GM18868 (cell line): Measurements from ENCODE around the gene LAMA5.
"Not testable (repeated sequence)": the region's sequence is repeated elsewhere in the genome, so short reads cannot be mapped to it uniquely, and the experiment has no call there.

Experiments used
- ATAC-seq: cut with Tn5 transposase; IDR thresholded peaks from one replicate; pipeline ENCODE4 v1.9.1; 2021; ENCODE audit warnings: mild to moderate bottlenecking, moderate library complexity; ENCODE audit not compliant: unreplicated experiment

Gene LAMA5

DNA sequence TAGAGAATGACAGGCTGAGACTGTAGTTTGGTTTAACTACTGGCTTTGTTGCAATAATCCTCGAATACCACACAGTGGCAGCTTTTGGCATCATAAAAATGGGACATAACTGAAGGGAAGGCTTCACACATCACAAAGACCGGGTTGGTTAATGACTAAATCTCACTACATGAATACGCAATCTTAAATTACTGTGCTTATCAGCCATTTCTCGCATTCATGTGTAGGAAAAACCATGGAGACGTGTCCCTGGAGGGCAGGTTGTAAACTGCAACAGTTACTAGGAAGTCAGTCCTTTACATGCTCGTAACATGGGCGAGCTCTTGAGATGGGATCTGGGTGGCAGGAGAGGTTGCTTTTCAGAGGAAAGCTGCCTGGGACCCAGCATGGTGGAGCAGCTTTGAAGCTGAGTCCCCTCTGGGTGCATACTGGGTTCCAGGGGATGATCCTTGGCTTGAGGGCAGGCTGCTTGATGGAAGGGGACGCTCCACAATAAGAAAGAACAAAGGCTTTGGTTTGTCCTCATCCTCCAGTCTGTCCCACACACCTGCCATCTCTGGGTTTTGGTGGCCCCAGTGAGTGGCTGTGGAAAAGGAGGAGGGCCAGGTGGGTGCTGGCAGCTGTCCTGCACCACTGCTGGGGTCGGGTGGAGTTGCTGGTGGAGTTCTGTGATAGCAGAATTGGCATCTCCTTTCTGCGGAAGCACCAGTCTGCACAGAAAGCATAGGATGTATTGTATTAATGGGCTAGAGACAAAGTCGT lies 21.9 kb upstream of the LAMA5 start:
- no peak for ATAC-seq

GRCh38 chr20:62387933-62388635 lies 21.0 kb upstream of the LAMA5 start:
- no peak for ATAC-seq

GRCh38 chr20:62387219-62387913 lies 20.3 kb upstream of the LAMA5 start:
- no peak for ATAC-seq

DNA sequence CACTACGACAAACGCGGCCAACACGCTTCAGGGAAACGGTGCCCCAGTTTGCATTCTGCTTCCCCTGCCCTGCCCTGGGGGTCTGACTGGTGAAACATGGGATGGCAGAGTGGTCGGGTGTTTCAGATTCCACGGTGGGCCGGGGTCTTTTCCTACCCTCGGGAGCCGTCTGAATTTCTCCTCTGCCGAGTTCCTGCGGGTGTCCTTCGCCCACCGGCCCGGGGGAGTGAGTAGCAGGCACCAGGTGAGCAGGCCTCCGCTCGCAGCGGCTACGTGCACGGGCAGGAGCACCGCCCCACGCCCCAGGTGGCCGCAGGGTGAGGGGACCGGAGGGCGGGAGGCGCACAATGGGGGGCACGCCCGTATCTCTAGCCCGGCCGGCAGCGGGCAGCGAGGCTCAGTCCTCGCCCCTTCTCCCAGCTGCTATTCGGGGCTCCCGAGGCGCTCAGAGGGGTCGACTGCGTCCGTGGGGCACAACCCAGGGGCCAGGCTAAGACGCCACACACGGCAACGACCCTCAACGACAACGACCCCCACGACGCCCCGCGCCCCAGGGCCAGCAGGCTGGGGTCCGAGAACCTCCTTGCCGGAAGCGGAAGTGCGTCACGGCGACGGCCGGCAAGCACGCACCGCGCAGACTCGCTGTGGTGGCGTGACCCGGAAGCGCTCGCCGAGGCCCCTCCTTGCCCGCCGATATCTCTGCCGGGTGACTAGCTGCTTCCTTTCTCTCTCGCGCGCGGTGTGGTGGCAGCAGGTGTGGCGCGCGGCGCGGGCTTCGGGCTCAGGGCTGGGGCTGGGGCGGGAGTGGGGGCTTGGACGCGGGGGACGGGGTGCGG lies 19.5 kb upstream of the LAMA5 start, which contains the start of gene RPS21:
TSS of gene RPS21 (plus strand) at position 721 of the 836 bp plus-strand sequence. CDS start 236 bp downstream, outside the sequence.
- peak; percentile 82 for ATAC-seq

GRCh38 chr20:62382306-62383198 lies 15.4 kb upstream of the LAMA5 start:
- peak; percentile 78 for ATAC-seq

- no peak for ATAC-seq
These were observed 14.7 kb upstream of the LAMA5 start for GRCh38 chr20:62381842-62382241.

DNA sequence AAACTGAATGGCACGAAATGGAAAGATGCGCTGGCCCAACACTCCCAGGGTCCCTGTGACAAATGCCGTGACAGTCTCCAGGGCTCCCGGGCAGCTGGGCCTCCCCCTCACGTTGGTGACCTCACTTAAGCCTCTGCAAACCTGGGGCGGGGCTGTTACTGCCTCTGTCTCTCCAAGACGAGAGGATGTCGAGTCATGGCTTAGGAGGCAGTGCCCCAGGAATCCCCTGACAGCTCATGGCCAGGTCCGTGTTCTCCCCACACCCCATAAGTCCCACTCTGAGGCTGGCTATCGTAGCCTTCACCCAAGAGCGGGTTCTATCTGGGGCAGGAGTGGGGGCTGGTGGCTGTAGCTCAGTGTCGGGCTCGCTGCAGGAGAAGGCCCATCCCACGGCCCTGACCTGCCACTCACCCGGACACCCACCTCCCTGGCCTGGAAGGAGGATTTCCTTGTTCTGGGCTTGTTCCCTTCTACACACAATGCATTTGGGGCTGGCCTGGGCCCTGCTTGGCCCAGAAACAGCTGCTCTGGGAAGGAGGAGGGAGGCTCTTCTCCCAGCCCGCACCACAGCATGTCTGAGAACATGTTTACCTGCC lies 14.2 kb upstream of the LAMA5 start:
- no peak for ATAC-seq

DNA sequence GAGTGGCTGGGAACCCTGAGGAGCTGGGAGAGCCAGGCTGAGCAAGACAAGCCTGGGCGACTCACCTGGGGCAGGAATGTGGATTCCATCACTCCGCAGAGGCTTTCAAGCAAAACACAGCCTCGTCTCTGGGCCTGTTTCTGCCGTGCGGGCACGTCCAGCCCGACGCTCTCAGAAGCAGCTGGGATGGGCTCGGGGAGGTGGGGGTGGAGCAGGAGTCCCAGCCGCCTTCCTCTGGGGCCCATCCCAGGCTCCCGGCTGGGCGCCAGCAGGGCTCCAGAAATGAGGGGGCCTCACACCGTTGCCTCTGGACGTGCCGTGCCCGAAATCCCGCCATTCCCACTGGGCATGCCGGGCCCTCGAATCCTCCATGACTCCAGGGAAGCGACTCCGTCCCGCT lies 11.1 kb upstream of the LAMA5 start:
- no peak for ATAC-seq

DNA sequence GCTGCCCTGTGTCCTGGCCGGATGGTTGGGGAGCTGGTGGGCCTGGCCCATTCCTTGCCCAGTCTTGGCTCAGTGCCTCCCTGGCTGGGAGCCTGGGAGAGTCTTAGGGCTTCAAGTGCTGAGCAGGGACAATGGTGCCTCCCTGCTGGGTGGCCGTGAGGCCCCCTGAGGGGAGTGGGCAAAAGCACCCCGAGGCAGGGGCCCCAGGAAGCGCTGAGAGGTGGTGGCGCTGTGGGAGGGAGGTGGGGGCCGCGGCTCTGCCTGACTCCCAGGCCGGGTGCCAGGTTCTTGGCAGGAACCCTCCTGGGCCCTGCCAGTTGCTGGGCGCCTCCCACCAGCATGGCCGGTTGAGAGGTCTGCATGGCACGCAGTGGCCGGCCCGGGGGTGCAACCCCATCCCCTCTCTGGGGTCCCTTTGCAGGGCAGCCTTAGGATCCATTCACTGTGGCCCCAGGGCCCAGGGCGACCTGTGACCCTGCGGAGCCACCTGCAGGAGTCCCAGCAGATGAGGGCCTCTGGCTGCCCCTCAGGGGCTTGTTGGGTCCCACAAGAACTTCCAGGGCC lies 10.6 kb upstream of the LAMA5 start:
- ATAC-seq = no peak

- no peak for ATAC-seq
These were observed 10.0 kb upstream of the LAMA5 start for GRCh38 chr20:62377064-62377461.

DNA sequence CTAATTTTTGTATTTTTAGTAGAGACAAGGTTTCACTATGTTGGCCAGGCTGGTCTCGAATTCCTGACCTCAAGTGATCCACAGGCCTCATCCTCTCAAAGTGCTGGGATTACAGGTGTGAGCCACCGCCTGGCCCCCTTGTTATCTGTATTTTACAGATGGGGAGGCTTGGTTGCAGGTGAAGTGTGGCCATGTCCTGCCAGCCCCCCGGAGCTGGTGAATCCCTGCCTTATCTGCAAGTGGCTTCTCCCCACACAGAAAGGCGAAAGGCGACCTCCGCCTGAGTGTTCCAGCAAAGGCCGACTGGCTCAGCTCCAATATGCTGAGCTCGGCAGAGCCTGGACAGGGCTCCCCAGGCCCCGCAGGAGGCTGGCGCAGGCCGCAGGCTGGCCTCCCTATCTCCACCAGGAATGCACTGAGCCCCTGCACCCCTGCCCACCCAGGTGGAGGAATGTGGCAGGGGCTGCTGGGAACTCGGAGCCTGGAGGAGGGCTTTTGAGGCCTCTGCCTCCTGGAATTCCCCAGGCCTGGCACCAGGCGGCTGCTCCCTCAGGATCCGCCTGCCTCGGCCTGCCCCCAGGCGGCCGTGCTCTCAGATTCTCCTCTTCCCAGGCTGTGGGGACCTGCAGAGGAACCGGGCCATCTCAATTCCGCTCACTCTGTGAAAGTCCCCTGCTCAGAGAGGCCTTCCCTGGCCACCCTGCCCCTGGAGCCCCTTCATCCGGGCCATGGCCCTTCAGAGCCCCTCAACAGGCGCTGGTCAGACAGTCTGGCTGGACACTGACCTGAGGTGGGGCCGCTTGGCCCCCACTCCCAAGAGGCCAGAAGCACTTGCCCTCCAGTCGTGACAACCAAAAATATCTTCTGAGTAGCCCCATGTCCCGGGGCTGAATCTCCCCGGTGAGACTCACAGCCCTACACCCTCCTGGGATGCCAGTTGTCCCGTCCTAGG lies 9.3 kb upstream of the LAMA5 start:
- ATAC-seq = no peak

GRCh38 chr20:62374331-62375152 lies 7.4 kb upstream of the LAMA5 start:
- ATAC-seq = no peak

DNA sequence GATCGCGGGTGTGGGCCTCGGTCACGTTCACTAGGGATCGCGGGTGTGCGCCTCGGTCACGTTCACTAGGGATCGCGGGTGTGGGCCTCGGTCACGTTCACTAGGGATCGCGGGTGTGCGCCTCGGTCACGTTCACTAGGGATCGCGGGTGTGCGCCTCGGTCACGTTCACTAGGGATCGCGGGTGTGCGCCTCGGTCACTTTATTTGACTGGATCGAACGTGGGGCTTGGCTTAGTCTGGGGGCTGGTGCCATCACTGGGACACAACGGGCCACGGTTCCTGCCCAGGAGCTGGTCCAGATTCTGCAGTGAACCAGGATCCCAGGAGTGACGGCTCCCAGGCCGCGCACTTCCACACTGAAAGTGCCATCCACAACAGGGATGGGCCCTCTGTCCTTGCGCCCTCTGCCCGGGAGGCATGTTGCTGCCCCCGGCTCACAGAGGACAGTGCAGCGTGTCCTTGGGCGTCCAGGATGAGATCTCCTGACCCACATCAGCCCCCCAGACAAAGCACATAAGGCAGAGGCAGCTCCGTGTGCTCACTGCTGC lies 6.6 kb upstream of the LAMA5 start:
- ATAC-seq = not testable (repeated sequence)

GRCh38 chr20:62372042-62372993 lies 5.2 kb upstream of the LAMA5 start:
- ATAC-seq = no peak

DNA sequence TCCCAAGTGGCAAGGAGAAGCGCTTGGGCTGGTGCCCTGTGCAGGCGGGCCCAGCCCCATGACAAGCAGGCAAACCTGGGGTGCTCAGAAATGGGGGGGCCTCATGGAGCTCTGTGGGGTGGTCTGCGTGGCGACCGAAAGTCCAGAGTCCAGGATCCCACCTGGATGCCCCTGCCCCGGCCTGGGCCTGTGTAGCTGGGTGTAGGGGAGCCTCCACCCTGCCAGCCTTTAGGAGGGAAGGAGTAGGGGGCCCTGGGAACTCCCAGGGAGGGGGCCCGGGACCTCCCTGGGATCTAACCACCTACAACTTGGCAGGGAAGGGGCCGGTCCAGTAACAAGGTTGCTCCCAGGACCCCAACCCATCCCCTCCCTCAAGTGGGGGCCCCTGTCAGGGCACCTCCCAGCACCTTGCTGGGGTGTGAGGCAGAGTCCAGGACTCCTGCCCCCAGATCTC lies 4.5 kb upstream of the LAMA5 start:
- ATAC-seq = no peak
